Body of pancreas (tissue), 4 donors: ENCODE measurements around the gene SLC9A9. TPM values are rescaled to one million over a fixed set of nuclear protein-coding genes. Genes with fewer than 3 reads are reported as not detected.

ENCODE experiments used
- ATAC-seq: fragments of 150-250 bp; one replicate; pipeline ENCODE4 v1.9.1; 2016
- DNase-seq, 4 donors: peaks; one replicate each; pipeline ENCODE4 v3.0.0-alpha.2; 2019
- H3K27ac ChIP-seq, 4 donors: fragments of 200-600 bp; sonication (generic); 1 replicate in 3 of 4; 2 replicates in 1 of 4; pipeline versions ENCODE4 v1.5.1 to v1.6.1; 2016 to 2019; ENCODE audit warnings: mild to moderate bottlenecking in 1 of 4, mixed read lengths in 1 of 4, moderate library complexity in 1 of 4
- H3K27me3 ChIP-seq, 2 donors: fragments of 200-600 bp; sonication (generic); one replicate each; pipeline ENCODE4 v1.6.0; 2016; ENCODE audit warnings: mild to moderate bottlenecking in 1 of 2
- H3K36me3 ChIP-seq, 2 donors: fragments of 200-600 bp; sonication (generic); replicated peaks in 1 of 2; 2 replicates each; pipeline ENCODE4 v1.5.1; 2016; ENCODE audit warnings: low read depth in 2 of 2; ENCODE audit not compliant: insufficient read depth in 1 of 2
- H3K4me1 ChIP-seq: fragments of 200-600 bp; sonication (generic); one replicate; pipeline ENCODE4 v1.6.0; 2016
- H3K4me3 ChIP-seq, 2 donors: fragments of 200-600 bp; sonication (generic); 1 replicate in 1 of 2; 2 replicates in 1 of 2; pipeline ENCODE4 v1.5.1; 2016 to 2019
- H3K9me3 ChIP-seq, 3 donors: fragments of 200-600 bp; sonication (generic); 1 replicate in 2 of 3; 2 replicates in 1 of 3; pipeline ENCODE4 v1.5.1; 2016
- CTCF ChIP-seq, 7 experiments: fragments of 450-650 bp in 4 of 7; fragments of 200-600 bp in 3 of 7; sonication (generic) in 3 of 7; IDR thresholded peaks; one replicate each; pipeline ENCODE4 v1.5.1; 2016 to 2019; ENCODE audit warnings: antibody characterized with exemption in 7 of 7
- POLR2A ChIP-seq, 3 donors: fragments of 450-650 bp; IDR thresholded peaks; one replicate each; pipeline ENCODE4 v1.6.1; 2016; ENCODE audit warnings: antibody characterized with exemption in 3 of 3, mild to moderate bottlenecking in 2 of 3
- WGBS, 2 donors: methylation state at CpG; one replicate each; pipeline ENCODE4 v1.1.5; 2017; 5-methylcytosine and 5-hydroxymethylcytosine counted together
- intact Hi-C: fragments of 100-400 bp; cut with DNase I; formaldehyde crosslinking; loops from one replicate; pipeline ENCODE4 v1.15.1; 2023
- total RNA-seq, 2 donors: library from RNA; depleted of rRNA; stranded (reverse); fragments of >200 nt; gene quantifications; one replicate each; pipeline ENCODE4 v1.1.0, GENCODE V29; 2016

SLC9A9 gene
- total RNA-seq, 2 donors from 2014 or later = 1.6 to 2.3 TPM

- 61 to 67% methylated on average over 3 of the region's 3 CpGs for WGBS, 2 donors
- TF ChIP-seq CTCF (IDR thresholded peaks at IDR 0.05) (no peak), POLR2A (IDR thresholded peaks at IDR 0.05) (no peak)
- H3K27ac ChIP-seq = no peak overlapping the region
- ATAC-seq = no peak
- peaks cover 28% of the 10 kb centered on the region for H3K4me1 ChIP-seq
- no peak for DNase-seq
- no peaks in the 10 kb centered on the region for H3K27me3 ChIP-seq
- intact Hi-C loops = no loop called here
- no peaks in the 10 kb centered on the region for H3K36me3 ChIP-seq
- H3K9me3 ChIP-seq = no peaks in the 10 kb centered on the region
- H3K4me3 ChIP-seq = no peak overlapping the region
Measured at GRCh38 chr3:143590660-143591059, 257.6 kb downstream of the SLC9A9 start.

GRCh38 chr3:143586576-143586975 is 261.7 kb downstream of the SLC9A9 start:
- peaks cover 15% of the 10 kb centered on the region for H3K4me1 ChIP-seq
- no peaks in the 10 kb centered on the region for H3K36me3 ChIP-seq
- intact Hi-C loops = no loop called here
- H3K9me3 ChIP-seq = no peaks in the 10 kb centered on the region
- DNase-seq (peak; percentile 34 to 59 (median 50)), ATAC-seq (peak; percentile 89)
- H3K27ac ChIP-seq = peak overlapping the region in 1 of 4 donors; percentile 28
- H3K4me3 ChIP-seq = no peak overlapping the region
- 44 to 49% methylated on average over 2 of the region's 2 CpGs for WGBS, 2 donors
- no peaks in the 10 kb centered on the region for H3K27me3 ChIP-seq
- TF ChIP-seq CTCF (IDR thresholded peaks at IDR 0.05) = no peak
- TF ChIP-seq POLR2A (IDR thresholded peaks at IDR 0.05) = no peak

GRCh38 chr3:143585720-143586456 is 262.4 kb downstream of the SLC9A9 start:
- DNase-seq (no peak), ATAC-seq (peak; percentile 31)
- intact Hi-C loops = no loop called here

GRCh38 chr3:143584474-143584873 is 263.8 kb downstream of the SLC9A9 start:
- H3K27me3 ChIP-seq = no peaks in the 10 kb centered on the region
- intact Hi-C loops = no loop called here
- DNase-seq = no peak
- 94 to 95% methylated on average over 1 of the region's 1 CpG for WGBS, 2 donors
- no peaks in the 10 kb centered on the region for H3K9me3 ChIP-seq
- H3K4me3 ChIP-seq = no peak overlapping the region
- no peak overlapping the region for H3K27ac ChIP-seq
- no peak for ATAC-seq
- H3K36me3 ChIP-seq = no peaks in the 10 kb centered on the region
- peaks cover 15% of the 10 kb centered on the region for H3K4me1 ChIP-seq
- TF ChIP-seq POLR2A (IDR thresholded peaks at IDR 0.05) (no peak), CTCF (IDR thresholded peaks at IDR 0.05) (no peak)

More at GRCh38 chr3:143585720-143586456, 262.4 kb downstream of the SLC9A9 start:
- no peak overlapping the region for H3K4me3 ChIP-seq
- no peaks in the 10 kb centered on the region for H3K36me3 ChIP-seq
- peaks cover 15% of the 10 kb centered on the region for H3K4me1 ChIP-seq
- WGBS, 2 donors = 69 to 71% methylated on average over 4 of the region's 4 CpGs
- no peak overlapping the region for H3K27ac ChIP-seq
- no peaks in the 10 kb centered on the region for H3K9me3 ChIP-seq
- TF ChIP-seq POLR2A (IDR thresholded peaks at IDR 0.05) (no peak), CTCF (IDR thresholded peaks at IDR 0.05) (no peak)
- H3K27me3 ChIP-seq = no peaks in the 10 kb centered on the region
